Measurements from ENCODE around the gene CERS1.

GRCh38 chr19:18895038-18895823, 727 bp downstream of the CERS1 start:
- peak; percentile 13 for TF ChIP-seq CTCF (IDR thresholded peaks at IDR 0.05; ENCODE audit: low read depth, low read length, missing input control)
- no peak for TF ChIP-seq ZBTB33 (IDR thresholded peaks at IDR 0.05)
